ENCODE results near the gene ZNRF2. TPM values are rescaled to one million over a fixed set of nuclear protein-coding genes. Genes with fewer than 3 reads are reported as not detected.

The ZNRF2 gene
- total and polyA plus RNA-seq, 2 of the 4 experiments (the other 2 are of a cell fraction): 0.31 to 0.54 TPM

DNA sequence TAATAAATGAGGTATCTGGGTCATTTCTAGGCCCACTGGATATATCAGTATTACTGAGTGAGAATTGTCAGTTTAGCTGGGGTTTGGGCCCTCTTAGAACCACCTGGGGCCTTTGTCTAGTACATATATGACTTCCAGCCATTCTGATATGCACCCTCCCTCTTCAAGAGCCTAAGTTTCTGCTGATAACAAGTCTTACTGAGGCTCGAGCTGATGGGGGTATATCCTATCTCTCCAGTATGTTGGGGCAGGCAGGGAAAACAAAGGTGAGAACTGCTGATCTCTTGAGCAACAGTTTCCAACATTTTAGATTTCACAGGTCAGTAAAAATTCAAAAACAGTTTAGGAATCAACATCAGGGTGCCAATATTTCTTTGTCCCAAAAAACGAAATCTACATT, 10.8 kb upstream of the ZNRF2 start:
- H4K20me1 ChIP-seq (ENCODE audit: insufficient read depth, low read length): no peaks in the 10 kb centered on the region
- H3K36me3 ChIP-seq (ENCODE audit: control insufficient read depth, insufficient read depth, low read length): no peaks in the 10 kb centered on the region
- no peak overlapping the region for H3K4me3 ChIP-seq (ENCODE audit: insufficient read depth, low read depth, low read length)
- no peak overlapping the region for H3K14ac ChIP-seq (replicated peaks; ENCODE audit: low read depth, low read length)
- TF ChIP-seq, protein P1, sequence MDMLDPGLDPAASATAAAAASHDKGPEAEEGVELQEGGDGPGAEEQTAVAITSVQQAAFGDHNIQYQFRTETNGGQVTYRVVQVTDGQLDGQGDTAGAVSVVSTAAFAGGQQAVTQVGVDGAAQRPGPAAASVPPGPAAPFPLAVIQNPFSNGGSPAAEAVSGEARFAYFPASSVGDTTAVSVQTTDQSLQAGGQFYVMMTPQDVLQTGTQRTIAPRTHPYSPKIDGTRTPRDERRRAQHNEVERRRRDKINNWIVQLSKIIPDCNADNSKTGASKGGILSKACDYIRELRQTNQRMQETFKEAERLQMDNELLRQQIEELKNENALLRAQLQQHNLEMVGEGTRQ (IDR thresholded peaks at IDR 0.05; ENCODE audit: low read depth, low read length): no peak
- TF ChIP-seq MAZ (IDR thresholded peaks at IDR 0.05; ENCODE audit: borderline replicate concordance, low read depth, low read length) (no peak), RFX5 (IDR thresholded peaks at IDR 0.05; ENCODE audit: low read depth, low read length) (no peak), RCOR1 (IDR thresholded peaks at IDR 0.05; ENCODE audit: insufficient replicate concordance, low read length) (no peak), NFE2L2 (IDR thresholded peaks at IDR 0.05; ENCODE audit: low read depth, low read length) (no peak), FOS (IDR thresholded peaks at IDR 0.05; ENCODE audit: low read depth, low read length) (no peak), POLR2A (IDR thresholded peaks at IDR 0.05; ENCODE audit: low read depth, low read length) (no peak), CEBPB (IDR thresholded peaks at IDR 0.05; ENCODE audit: low read depth, low read length) (no peak), BHLHE40 (IDR thresholded peaks at IDR 0.05; ENCODE audit: low read depth, low read length) (no peak), MAFK (IDR thresholded peaks at IDR 0.05; ENCODE audit: low read depth, low read length) (no peak), RAD21 (IDR thresholded peaks at IDR 0.05; ENCODE audit: low read length) (no peak), CHD1 (IDR thresholded peaks at IDR 0.05; ENCODE audit: low read depth, low read length) (no peak), MXI1 (IDR thresholded peaks at IDR 0.05; ENCODE audit: borderline replicate concordance, low read depth, low read length) (no peak)
- TF ChIP-seq, protein P2, sequence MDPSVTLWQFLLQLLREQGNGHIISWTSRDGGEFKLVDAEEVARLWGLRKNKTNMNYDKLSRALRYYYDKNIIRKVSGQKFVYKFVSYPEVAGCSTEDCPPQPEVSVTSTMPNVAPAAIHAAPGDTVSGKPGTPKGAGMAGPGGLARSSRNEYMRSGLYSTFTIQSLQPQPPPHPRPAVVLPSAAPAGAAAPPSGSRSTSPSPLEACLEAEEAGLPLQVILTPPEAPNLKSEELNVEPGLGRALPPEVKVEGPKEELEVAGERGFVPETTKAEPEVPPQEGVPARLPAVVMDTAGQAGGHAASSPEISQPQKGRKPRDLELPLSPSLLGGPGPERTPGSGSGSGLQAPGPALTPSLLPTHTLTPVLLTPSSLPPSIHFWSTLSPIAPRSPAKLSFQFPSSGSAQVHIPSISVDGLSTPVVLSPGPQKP (IDR thresholded peaks at IDR 0.05; ENCODE audit: borderline replicate concordance, low read depth, low read length): no peak
- TF ChIP-seq, protein P3, sequence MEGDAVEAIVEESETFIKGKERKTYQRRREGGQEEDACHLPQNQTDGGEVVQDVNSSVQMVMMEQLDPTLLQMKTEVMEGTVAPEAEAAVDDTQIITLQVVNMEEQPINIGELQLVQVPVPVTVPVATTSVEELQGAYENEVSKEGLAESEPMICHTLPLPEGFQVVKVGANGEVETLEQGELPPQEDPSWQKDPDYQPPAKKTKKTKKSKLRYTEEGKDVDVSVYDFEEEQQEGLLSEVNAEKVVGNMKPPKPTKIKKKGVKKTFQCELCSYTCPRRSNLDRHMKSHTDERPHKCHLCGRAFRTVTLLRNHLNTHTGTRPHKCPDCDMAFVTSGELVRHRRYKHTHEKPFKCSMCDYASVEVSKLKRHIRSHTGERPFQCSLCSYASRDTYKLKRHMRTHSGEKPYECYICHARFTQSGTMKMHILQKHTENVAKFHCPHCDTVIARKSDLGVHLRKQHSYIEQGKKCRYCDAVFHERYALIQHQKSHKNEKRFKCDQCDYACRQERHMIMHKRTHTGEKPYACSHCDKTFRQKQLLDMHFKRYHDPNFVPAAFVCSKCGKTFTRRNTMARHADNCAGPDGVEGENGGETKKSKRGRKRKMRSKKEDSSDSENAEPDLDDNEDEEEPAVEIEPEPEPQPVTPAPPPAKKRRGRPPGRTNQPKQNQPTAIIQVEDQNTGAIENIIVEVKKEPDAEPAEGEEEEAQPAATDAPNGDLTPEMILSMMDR (conservative IDR thresholded peaks at IDR 0.05; ENCODE audit: low read depth, low read length): no peak
- no peak overlapping the region for H4K5ac ChIP-seq (ENCODE audit: low read depth, low read length)
- H2BK120ac ChIP-seq (ENCODE audit: low read depth, low read length): no peak overlapping the region
- no peaks in the 10 kb centered on the region for H3K4me1 ChIP-seq (ENCODE audit: control insufficient read depth, insufficient read depth, low read length)
- no peak for DNase-seq
- H2BK20ac ChIP-seq (ENCODE audit: low read depth, low read length): no peak overlapping the region
- no peaks in the 10 kb centered on the region for H3K9me3 ChIP-seq (ENCODE audit: control insufficient read depth, insufficient read depth, low read length)
- no peak overlapping the region for H2BK5ac ChIP-seq (ENCODE audit: low read depth, low read length, poor library complexity, severe bottlenecking)
- H3K56ac ChIP-seq (ENCODE audit: extremely low read depth, insufficient read depth, low read length): no peak overlapping the region
- WGBS, 2 experiments (ENCODE audit: extremely low coverage in 2 of 2, insufficient read length in 1 of 2): no CpG with 5 or more reads among the region's 2 CpGs
- H3K23ac ChIP-seq (ENCODE audit: low read depth, low read length): no peak overlapping the region
- H3K18ac ChIP-seq (ENCODE audit: low read depth, low read length): no peak overlapping the region
- no peaks in the 10 kb centered on the region for H3K9me1 ChIP-seq (ENCODE audit: insufficient read depth, low read length)
- H3K27me3 ChIP-seq (ENCODE audit: control insufficient read depth, insufficient read depth, low read length): peaks cover 34% of the 10 kb centered on the region
- no peak for ATAC-seq (ENCODE audit: low read depth)
- dilution Hi-C loops (cut with HindIII; ENCODE audit: low sequenced_read_pairs, unreplicated experiment): no loop called here
- H3K9ac ChIP-seq (ENCODE audit: low read depth, low read length): no peak overlapping the region
- H3K27ac ChIP-seq (ENCODE audit: insufficient read depth, low read length): no peak overlapping the region
- H2AK9ac ChIP-seq (replicated peaks; ENCODE audit: low read depth, low read length, poor library complexity): no peak overlapping the region
- H2AFZ ChIP-seq (replicated peaks; ENCODE audit: low read length, poor library complexity): no peak overlapping the region
- intact Hi-C loops (cut with micrococcal nuclease): loop anchor here (10.0 kb wide), 1 partner anchor 231 kb away; the partner anchor contains the start of gene GGCT
- no peak overlapping the region for H4K91ac ChIP-seq (ENCODE audit: insufficient read depth, low read depth, low read length)
- H3K79me1 ChIP-seq (ENCODE audit: low read depth in 1 of 2, low read length in 2 of 2): no peaks in the 10 kb centered on the region
- BruUV-seq (replicated peaks): no TSS peak
- in situ Hi-C loops (cut with MboI; ENCODE audit: low sequenced_read_pairs): loop anchor here (10.0 kb wide), 1 partner anchor 109 kb away; no protein-coding TSS in a partner anchor
- no peak overlapping the region for H4K8ac ChIP-seq (ENCODE audit: low read depth in 2 of 2, low read length in 2 of 2)
- no peak overlapping the region for H3K4me2 ChIP-seq (ENCODE audit: low read depth, low read length)
- CTCF ChIA-PET: interaction anchor here (0.6 to 1.5 kb wide), 2 partner anchors 109 to 353 kb away, joined by 3 read pairs; no protein-coding TSS in a partner anchor
- no peak overlapping the region for H2BK15ac ChIP-seq (ENCODE audit: low read depth, low read length)
- POLR2A ChIA-PET (ENCODE audit: unreplicated experiment): no interaction called here
- H2AK5ac ChIP-seq (ENCODE audit: low read depth, low read length): no peak overlapping the region
- no peak overlapping the region for H3K4ac ChIP-seq (ENCODE audit: low read depth, low read length)

Measured in IMR-90 (cell line).